ENCODE measurements around the gene BPIFB3. TPM values are rescaled to one million over a fixed set of nuclear protein-coding genes. Genes with fewer than 3 reads are reported as not detected.

BPIFB3 gene
- total and polyA plus RNA-seq, 2 of the 13 experiments (the other 11 are each of a cell fraction or from before 2014, with no cell fraction given) = 0.09 TPM; not detected in 1

- TF ChIP-seq ZBTB49 (CRISPR knock-in tag; IDR thresholded peaks at IDR 0.05; ENCODE audit: borderline replicate concordance) (peak; percentile 49; the same call in 1 of the 2 replicates), DPF2 (CRISPR knock-in tag; IDR thresholded peaks at IDR 0.05; ENCODE audit: borderline replicate concordance, low read depth) (peak; percentile 60), ZNF431 (CRISPR knock-in tag; IDR thresholded peaks at IDR 0.05; ENCODE audit: borderline replicate concordance, low read depth) (no peak; the same call in none of the 2 replicates), ZNF598 (CRISPR knock-in tag; IDR thresholded peaks at IDR 0.05; ENCODE audit: borderline replicate concordance) (peak; percentile 2), POLR2G (IDR thresholded peaks at IDR 0.05; ENCODE audit: low read depth, low read length) (peak; percentile 99), KDM6A (CRISPR knock-in tag; IDR thresholded peaks at IDR 0.05; ENCODE audit: low read depth) (peak; percentile 71), ZNF746 (CRISPR knock-in tag; IDR thresholded peaks at IDR 0.05) (peak; percentile 96), HDAC2 (CRISPR knock-in tag; IDR thresholded peaks at IDR 0.05) (peak; percentile 92), FOXO1 (CRISPR knock-in tag; IDR thresholded peaks at IDR 0.05) (peak; percentile 91), TBX2 (CRISPR knock-in tag; IDR thresholded peaks at IDR 0.05; ENCODE audit: borderline replicate concordance) (peak; percentile 98), HNF1A (IDR thresholded peaks at IDR 0.05; ENCODE audit: low read depth) (peak; percentile 30; the same call in 1 of the 2 replicates), HNF1A (CRISPR knock-in tag; IDR thresholded peaks at IDR 0.05; ENCODE audit: borderline replicate concordance) (peak; percentile 76), DMAP1 (CRISPR knock-in tag; IDR thresholded peaks at IDR 0.05) (peak; percentile 99), ATAD3A (CRISPR knock-in tag; IDR thresholded peaks at IDR 0.05) (0 out of 2 replicates have a peak, but pooled peaks have one; percentile 65), ZNF513 (CRISPR knock-in tag; conservative IDR thresholded peaks at IDR 0.05) (peak; percentile 80; the same call in 1 of the 2 replicates), ZNF224 (CRISPR knock-in tag; IDR thresholded peaks at IDR 0.05) (peak; percentile 87; the same call in 1 of the 2 replicates), MYC (CRISPR knock-in tag; IDR thresholded peaks at IDR 0.05; ENCODE audit: borderline replicate concordance) (peak; percentile 99)
Observed at GRCh38 chr20:33007376-33008335, 46.0 kb upstream of the BPIFB3 start, which contains the start of gene BPIFB2 (continued).
